HG02571 (cell line): ENCODE measurements around the gene FARSA.
A peak's percentile ranks its signal among the peaks of the same experiment; 100 is the strongest.
"Not testable (repeated sequence)": the region's sequence is repeated elsewhere in the genome, so short reads cannot be mapped to it uniquely, and the experiment has no call there.

Source experiments
- ATAC-seq: cut with Tn5 transposase; IDR thresholded peaks from one replicate; pipeline ENCODE4 v1.9.1; 2021; ENCODE audit warnings: mild to moderate bottlenecking, moderate library complexity; ENCODE audit not compliant: unreplicated experiment

Gene FARSA

GRCh38 chr19:12891553-12892021, 41.9 kb downstream of the FARSA start:
- no peak for ATAC-seq

- peak; percentile 93 for ATAC-seq
Measured at GRCh38 chr19:12890787-12891552, 42.5 kb downstream of the FARSA start, which contains the start of gene GCDH. GCDH (plus strand) TSS chr19:12891160; CDS start chr19:12891305, 145 bp downstream.

GRCh38 chr19:12890299-12890786, 43.2 kb downstream of the FARSA start:
- ATAC-seq, result not testable (repeated sequence)

- no peak for ATAC-seq
Measured at GRCh38 chr19:12888006-12888603, 45.4 kb downstream of the FARSA start.

- no peak for ATAC-seq
Measured at GRCh38 chr19:12886969-12887747, 46.4 kb downstream of the FARSA start, which contains the start of gene KLF1. KLF1 (minus strand) TSS chr19:12887201; CDS start chr19:12887140, 61 bp downstream.

- ATAC-seq, result no peak
Measured at GRCh38 chr19:12886651-12886968, 46.9 kb downstream of the FARSA start.

GRCh38 chr19:12885749-12886650, 47.5 kb downstream of the FARSA start:
- ATAC-seq, result no peak

GRCh38 chr19:12884926-12885748, 48.4 kb downstream of the FARSA start:
- no peak for ATAC-seq

- no peak for ATAC-seq
Measured at GRCh38 chr19:12884627-12884925, 48.9 kb downstream of the FARSA start.

- no peak for ATAC-seq
Measured at GRCh38 chr19:12884202-12884601, 49.3 kb downstream of the FARSA start.

- no peak for ATAC-seq
Measured at GRCh38 chr19:12882589-12882988, 50.9 kb downstream of the FARSA start.

GRCh38 chr19:12881172-12881808, 52.2 kb downstream of the FARSA start, which contains the start of gene DNASE2:
DNASE2 (minus strand) TSS chr19:12881449; CDS start chr19:12881375, 74 bp downstream.
- peak; percentile 77 for ATAC-seq

- ATAC-seq, result no peak
Measured at GRCh38 chr19:12880551-12881171, 52.9 kb downstream of the FARSA start.

GRCh38 chr19:12875086-12875485, 58.4 kb downstream of the FARSA start:
- ATAC-seq, result no peak

GRCh38 chr19:12873891-12874745, 59.4 kb downstream of the FARSA start:
- ATAC-seq, result no peak

GRCh38 chr19:12872941-12873890, 60.3 kb downstream of the FARSA start:
- ATAC-seq, result no peak
